ENCODE measurements around the gene PLCZ1. TPM values are rescaled to one million over a fixed set of nuclear protein-coding genes. Genes with fewer than 3 reads are reported as not detected.
"Not testable (repeated sequence)": the region's sequence is repeated elsewhere in the genome, so short reads cannot be mapped to it uniquely, and the experiment has no call there.

Gene PLCZ1
- 1 to 10 TPM in 1 of 4 donors, under 1 TPM in 3; 0.24 to 1.7 (median 0.37) TPM for polyA plus RNA-seq (ENCODE audit: insufficient read length in 4 of 4)

GRCh38 chr12:18737819-18738218, at the start of gene PLCZ1, which contains the start of gene CAPZA3:
Gene PLCZ1, minus strand, starts transcription at chr12:18738012. Its CDS starts 641 bp downstream, at chr12:18737371.
Gene CAPZA3, plus strand, starts transcription at chr12:18738119. Its CDS starts 150 bp downstream, at chr12:18738269.
- DNase-seq (ENCODE audit: low read depth in 4 of 4, low spot score in 3 of 4), result no peak

GRCh38 chr12:18785465-18785864, 47.7 kb upstream of the PLCZ1 start:
- DNase-seq (ENCODE audit: low read depth in 4 of 4, low spot score in 3 of 4), result not testable (repeated sequence)

GRCh38 chr12:18782827-18783226, 45.0 kb upstream of the PLCZ1 start:
- no peak for DNase-seq (ENCODE audit: low read depth in 4 of 4, low spot score in 3 of 4)

DNA sequence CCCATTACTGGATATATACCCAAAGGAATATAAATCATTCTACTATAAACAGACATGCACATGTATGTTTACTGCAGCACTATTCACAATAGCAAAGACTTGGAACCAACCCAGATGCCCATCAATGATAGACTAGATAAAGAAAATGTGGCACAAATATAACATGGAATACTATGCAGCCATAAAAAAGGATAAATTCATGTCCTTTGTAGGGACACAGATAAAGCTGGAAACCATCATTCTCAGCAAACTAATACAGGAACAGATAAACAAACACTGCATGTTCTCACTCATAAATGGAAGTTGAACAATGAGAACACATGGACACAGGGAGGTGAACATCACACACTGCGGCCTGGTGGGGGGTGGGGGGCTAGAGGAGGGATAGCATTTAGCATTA, 28.7 kb upstream of the PLCZ1 start:
- DNase-seq (ENCODE audit: low read depth in 4 of 4, low spot score in 3 of 4), result not testable (repeated sequence)

DNA sequence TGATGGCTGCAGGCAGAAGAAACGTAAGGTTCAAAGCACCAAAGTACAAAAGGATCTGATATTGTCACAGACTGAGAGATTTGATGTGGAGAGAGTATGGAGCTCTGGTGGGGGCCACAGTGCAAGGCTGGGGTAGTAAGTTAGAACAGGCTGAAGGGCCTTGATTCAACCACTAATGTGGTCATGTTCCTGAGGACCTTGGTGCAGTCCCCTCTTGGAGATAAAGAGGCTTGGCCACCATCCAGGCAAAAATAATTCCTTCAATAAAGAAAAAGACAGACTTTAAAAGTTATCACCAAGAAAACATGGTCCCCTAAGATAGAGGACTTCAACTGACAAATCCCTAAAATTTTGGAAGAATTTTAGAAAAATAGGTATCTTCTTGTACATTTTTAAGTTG, 17.5 kb upstream of the PLCZ1 start:
- no peak for DNase-seq (ENCODE audit: low read depth in 4 of 4, low spot score in 3 of 4)

GRCh38 chr12:18754124-18754707, 16.4 kb upstream of the PLCZ1 start:
- no peak for DNase-seq (ENCODE audit: low read depth in 4 of 4, low spot score in 3 of 4)

DNA sequence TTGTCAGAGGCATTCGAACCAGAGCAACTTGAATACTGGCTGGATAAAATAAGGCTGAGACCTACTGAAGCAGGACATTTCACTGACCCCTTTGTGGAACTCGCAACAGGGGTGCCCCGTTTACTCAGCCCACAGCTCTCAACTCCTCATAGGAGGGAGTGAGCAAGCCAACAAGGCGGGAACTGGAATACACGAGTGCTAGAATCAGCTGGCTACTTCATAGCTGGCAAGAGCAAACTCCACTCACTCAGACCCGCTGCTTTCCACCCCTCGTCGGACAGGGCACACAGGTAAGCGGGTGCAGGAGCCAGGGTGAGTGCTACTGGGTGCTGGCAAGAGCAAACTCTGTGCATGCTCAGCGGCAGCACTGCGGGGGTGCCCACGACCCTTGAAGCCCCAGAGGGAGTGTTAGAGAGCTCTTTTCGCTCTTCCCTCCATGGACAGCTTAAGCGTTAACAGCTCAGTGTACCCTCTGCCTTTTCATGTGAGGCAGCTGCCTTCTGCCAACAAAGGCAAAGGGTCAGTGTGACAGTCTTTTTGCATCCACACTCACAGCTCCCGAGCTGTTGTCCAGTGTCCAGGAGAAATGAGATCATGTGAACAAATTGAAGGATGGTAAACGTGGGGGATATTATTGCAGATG, 15.8 kb upstream of the PLCZ1 start:
- DNase-seq (ENCODE audit: low read depth in 4 of 4, low spot score in 3 of 4), result no peak

GRCh38 chr12:18752947-18753346, 15.1 kb upstream of the PLCZ1 start:
- no peak for DNase-seq (ENCODE audit: low read depth in 4 of 4, low spot score in 3 of 4)

DNA sequence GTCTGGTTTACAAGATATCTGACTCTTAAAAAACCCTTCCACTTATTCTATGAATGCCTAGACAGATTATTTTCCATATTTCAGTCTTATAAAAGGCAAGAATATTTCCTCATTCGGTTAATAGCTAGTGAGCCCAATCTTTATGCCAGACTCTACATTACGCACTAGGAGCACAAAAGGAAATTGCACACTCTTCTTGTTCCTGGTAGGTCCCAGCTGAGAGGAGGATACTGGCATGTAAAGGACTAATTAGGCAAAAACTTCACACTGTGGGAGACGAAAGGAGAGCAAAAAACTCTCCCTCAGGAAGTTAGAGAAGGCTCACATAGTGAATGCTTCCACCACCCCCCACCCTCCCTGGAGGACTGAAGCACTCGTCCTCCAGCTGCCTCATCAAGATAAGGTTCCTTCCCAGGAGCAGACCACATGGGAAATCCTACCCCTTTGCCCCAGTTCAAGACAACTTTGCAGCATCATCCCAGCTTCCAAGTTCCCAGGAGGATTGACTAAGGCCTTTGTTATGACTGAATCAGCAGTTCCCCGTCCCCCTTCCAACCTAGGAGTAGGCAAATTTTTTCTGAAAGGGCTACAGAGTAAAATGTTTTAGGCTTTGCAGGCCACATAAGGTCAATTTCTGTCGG, 14.6 kb upstream of the PLCZ1 start:
- DNase-seq (ENCODE audit: low read depth in 4 of 4, low spot score in 3 of 4), result no peak

- no peak for DNase-seq (ENCODE audit: low read depth in 4 of 4, low spot score in 3 of 4)
Observed at GRCh38 chr12:18751866-18752265, 14.1 kb upstream of the PLCZ1 start.

DNA sequence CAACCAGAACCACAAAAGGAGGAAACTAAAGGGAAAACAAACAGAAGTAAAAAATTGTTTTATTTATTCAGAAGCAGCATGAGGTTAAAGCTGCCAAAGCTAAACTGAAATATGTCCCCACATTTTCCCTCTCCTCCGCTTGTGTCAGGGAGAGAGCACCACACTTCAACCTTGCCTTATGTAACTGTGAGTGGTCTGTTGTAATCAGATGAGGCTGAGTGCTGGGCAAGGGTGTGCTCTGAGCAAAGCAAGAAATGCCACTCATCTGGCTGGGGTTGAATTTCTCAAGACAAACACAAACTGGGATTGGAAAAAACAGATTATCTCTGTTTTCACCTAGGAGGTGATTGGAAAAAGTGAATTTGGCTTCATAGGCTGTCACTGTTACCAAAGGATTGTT, 12.3 kb upstream of the PLCZ1 start:
- no peak for DNase-seq (ENCODE audit: low read depth in 4 of 4, low spot score in 3 of 4)

GRCh38 chr12:18749386-18749957, 11.7 kb upstream of the PLCZ1 start:
- DNase-seq (ENCODE audit: low read depth in 4 of 4, low spot score in 3 of 4), result no peak

DNA sequence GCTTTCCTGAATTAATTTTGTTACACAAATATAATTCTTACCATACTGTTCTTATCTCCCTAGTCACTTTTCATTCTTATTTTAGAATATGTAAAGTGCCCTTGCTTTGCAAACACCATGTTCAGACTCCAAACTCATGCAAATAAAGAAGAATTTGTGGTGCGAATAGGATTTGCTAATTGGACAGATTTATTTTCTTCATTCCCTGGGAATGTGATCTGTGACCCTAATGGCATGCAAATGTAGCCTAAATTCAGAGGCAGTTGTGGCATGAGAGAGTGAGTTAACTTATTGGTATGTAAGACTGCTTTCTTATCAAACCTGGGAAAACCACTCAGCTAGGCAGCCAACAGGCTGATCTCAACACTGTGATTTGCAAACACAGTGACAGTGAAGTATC, 10.1 kb upstream of the PLCZ1 start:
- no peak for DNase-seq (ENCODE audit: low read depth in 4 of 4, low spot score in 3 of 4)

DNA sequence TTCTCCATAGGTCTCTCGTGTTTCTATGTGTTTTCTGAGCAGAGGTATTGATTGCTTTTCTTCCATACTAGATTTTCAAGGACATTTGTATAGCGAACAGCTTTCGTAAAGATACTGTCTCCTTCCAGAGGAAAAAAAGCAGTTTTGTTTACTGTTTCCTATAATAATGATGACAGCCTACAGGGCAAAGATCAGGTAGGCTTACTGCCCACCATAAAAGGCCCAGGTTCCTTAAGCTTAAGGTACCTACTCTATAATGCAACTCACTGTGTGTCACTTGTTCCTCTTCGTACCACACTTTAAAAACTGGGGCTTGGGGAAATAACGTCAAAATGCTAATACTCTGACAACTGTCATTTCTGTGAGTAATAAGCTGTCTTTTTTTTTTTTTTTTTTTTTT, 6.7 kb downstream of the PLCZ1 start:
- no peak for DNase-seq (ENCODE audit: low read depth in 4 of 4, low spot score in 3 of 4)

DNA sequence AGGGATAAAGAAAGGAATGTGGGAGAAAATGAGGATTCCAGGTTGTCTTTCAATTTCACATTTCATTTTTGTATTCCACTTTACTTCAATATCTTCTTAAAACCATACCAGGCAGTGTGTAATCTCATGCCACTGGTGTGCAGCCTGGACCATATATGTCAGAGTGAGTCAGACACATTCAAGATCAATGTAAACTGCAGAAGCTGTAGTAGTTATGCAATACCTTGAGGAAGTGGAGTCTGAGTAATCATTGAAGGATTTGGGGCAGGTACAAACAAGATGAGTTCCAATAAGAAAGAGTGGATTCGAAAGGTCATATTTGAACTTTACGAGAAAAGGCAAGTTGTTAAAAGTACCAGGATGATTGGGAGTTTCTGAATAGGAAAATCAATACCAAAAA, 14.1 kb downstream of the PLCZ1 start:
- no peak for DNase-seq (ENCODE audit: low read depth in 4 of 4, low spot score in 3 of 4)

DNA sequence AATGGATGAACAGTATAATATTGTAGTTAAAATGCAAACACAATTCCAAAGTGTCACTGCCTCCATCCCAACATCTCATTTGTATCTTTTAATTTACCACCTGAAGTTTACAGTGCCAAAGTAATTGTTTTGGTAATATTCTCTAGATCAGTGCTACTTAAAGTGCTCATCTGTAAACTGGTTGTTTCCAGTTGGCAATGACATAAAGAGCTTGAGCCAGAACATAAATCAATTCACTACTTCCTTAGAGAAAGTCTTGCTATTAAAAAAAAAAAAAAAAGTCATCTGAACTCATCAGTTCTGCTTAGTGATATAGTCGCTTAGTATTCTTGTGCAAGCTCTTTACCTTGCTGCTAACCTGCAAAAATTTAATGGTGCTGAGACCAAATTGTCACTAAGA, 16.4 kb downstream of the PLCZ1 start:
- DNase-seq (ENCODE audit: low read depth in 4 of 4, low spot score in 3 of 4), result no peak

- no peak for DNase-seq (ENCODE audit: low read depth in 4 of 4, low spot score in 3 of 4)
Observed at GRCh38 chr12:18720690-18721089, 17.1 kb downstream of the PLCZ1 start.

- DNase-seq (ENCODE audit: low read depth in 4 of 4, low spot score in 3 of 4), result no peak
Observed at GRCh38 chr12:18719922-18720510, 17.8 kb downstream of the PLCZ1 start.

GRCh38 chr12:18718462-18718861, 19.4 kb downstream of the PLCZ1 start:
- DNase-seq (ENCODE audit: low read depth in 4 of 4, low spot score in 3 of 4), result no peak

- no peak for DNase-seq (ENCODE audit: low read depth in 4 of 4, low spot score in 3 of 4)
Observed at GRCh38 chr12:18716236-18716635, 21.6 kb downstream of the PLCZ1 start.

GRCh38 chr12:18706798-18707197, 31.0 kb downstream of the PLCZ1 start:
- DNase-seq (ENCODE audit: low read depth in 4 of 4, low spot score in 3 of 4), result no peak

All from right renal pelvis (tissue), 4 donors.